ENCODE results near the gene CYP39A1.

CYP39A1 gene

DNA sequence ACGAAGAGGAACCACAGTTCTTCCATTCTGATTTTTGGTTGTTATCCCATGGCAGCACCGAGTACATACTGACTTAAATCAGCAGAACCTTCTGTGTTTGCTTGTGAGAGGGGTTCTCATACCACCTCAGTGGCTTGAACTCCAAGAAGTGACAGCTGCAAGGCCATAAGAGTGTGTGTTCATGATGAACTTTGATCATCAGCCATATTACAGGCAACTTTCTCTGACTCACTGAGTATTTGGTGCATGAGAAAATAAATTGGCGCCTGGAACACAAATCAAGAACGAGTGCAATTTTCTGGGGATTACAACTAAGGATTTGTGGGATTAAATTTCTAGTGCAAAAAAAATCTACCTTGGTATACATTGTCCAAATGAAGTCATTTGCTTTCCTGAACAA, 68.9 kb downstream of the CYP39A1 start:
- no peak for TF ChIP-seq FOXP2 (optimal IDR thresholded peaks at IDR 0.05; ENCODE audit: borderline replicate concordance, extremely low read depth, extremely low read length, insufficient read depth)
- TF ChIP-seq TAF1 (IDR thresholded peaks at IDR 0.05; ENCODE audit: borderline replicate concordance, insufficient read depth, low read length) = no peak
- no peak for TF ChIP-seq POLR2AphosphoS5 (IDR thresholded peaks at IDR 0.05; ENCODE audit: low read depth, low read length)
- no peak for TF ChIP-seq SIN3A (IDR thresholded peaks at IDR 0.05; ENCODE audit: borderline replicate concordance, insufficient read depth, low read length)
- TF ChIP-seq, protein P1, sequence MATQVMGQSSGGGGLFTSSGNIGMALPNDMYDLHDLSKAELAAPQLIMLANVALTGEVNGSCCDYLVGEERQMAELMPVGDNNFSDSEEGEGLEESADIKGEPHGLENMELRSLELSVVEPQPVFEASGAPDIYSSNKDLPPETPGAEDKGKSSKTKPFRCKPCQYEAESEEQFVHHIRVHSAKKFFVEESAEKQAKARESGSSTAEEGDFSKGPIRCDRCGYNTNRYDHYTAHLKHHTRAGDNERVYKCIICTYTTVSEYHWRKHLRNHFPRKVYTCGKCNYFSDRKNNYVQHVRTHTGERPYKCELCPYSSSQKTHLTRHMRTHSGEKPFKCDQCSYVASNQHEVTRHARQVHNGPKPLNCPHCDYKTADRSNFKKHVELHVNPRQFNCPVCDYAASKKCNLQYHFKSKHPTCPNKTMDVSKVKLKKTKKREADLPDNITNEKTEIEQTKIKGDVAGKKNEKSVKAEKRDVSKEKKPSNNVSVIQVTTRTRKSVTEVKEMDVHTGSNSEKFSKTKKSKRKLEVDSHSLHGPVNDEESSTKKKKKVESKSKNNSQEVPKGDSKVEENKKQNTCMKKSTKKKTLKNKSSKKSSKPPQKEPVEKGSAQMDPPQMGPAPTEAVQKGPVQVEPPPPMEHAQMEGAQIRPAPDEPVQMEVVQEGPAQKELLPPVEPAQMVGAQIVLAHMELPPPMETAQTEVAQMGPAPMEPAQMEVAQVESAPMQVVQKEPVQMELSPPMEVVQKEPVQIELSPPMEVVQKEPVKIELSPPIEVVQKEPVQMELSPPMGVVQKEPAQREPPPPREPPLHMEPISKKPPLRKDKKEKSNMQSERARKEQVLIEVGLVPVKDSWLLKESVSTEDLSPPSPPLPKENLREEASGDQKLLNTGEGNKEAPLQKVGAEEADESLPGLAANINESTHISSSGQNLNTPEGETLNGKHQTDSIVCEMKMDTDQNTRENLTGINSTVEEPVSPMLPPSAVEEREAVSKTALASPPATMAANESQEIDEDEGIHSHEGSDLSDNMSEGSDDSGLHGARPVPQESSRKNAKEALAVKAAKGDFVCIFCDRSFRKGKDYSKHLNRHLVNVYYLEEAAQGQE (IDR thresholded peaks at IDR 0.05; ENCODE audit: insufficient read depth in 1 of 2, low read depth in 2 of 2, low read length in 2 of 2) = no peak

DNA sequence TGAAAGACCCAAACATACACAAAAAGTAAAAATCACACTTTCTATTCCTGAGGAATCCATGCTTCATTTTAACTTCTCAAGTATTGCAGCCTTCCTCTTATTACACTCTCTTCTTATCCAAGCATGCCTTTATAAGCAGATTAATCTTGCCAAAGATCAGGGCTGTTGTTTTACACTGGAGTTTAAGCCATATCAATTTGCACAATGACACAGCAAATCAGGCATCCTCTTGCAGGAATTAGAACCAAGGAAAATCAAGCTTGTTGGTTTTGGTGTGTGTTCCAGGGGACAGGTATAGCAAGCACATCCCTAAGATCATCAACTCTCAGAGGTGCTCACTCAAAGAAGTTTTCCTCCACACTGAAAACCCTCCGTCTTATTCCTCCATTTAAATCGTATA, 69.5 kb downstream of the CYP39A1 start:
- TF ChIP-seq SIN3A (IDR thresholded peaks at IDR 0.05; ENCODE audit: borderline replicate concordance, insufficient read depth, low read length) (no peak), FOXP2 (optimal IDR thresholded peaks at IDR 0.05; ENCODE audit: borderline replicate concordance, extremely low read depth, extremely low read length, insufficient read depth) (no peak), POLR2AphosphoS5 (IDR thresholded peaks at IDR 0.05; ENCODE audit: low read depth, low read length) (no peak), TAF1 (IDR thresholded peaks at IDR 0.05; ENCODE audit: borderline replicate concordance, insufficient read depth, low read length) (no peak)
- TF ChIP-seq, protein P1 (IDR thresholded peaks at IDR 0.05; ENCODE audit: insufficient read depth in 1 of 2, low read depth in 2 of 2, low read length in 2 of 2) = no peak

DNA sequence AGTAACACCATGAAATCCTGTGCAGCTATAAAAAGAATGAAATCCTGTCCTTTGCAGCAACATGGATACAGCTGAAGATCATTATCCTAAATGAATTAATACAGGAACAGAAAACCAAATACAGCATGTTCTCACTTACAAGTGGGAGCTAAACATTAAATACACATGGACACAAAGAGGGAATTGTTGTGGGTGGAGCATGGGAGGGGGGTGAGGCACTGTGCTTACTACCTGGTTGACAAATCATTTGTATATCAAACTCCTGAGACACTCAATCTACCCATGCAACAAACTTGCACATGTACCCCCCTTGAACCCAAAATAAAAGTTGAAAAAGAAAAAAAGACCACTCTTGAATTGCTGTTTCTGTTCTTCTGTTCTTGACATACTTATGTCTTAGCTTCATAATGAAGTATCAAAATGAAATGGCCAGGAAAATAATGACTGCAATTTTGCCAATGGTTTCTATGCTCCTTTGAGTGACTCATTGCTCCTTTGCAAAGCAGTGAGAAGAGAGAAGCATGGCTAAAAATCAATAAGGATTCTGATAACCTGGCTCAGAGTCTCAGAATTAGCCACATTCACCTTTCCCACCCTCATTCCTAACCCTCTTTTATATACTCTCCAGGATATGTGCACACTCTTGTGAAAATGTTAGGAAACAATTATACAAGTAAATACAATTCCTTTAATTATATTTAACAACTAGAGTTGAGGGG, 71.0 kb downstream of the CYP39A1 start:
- TF ChIP-seq, protein P1 (IDR thresholded peaks at IDR 0.05; ENCODE audit: insufficient read depth in 1 of 2, low read depth in 2 of 2, low read length in 2 of 2) = no peak
- TF ChIP-seq SIN3A (IDR thresholded peaks at IDR 0.05; ENCODE audit: borderline replicate concordance, insufficient read depth, low read length) = no peak
- no peak for TF ChIP-seq POLR2AphosphoS5 (IDR thresholded peaks at IDR 0.05; ENCODE audit: low read depth, low read length)
- no peak for TF ChIP-seq FOXP2 (optimal IDR thresholded peaks at IDR 0.05; ENCODE audit: borderline replicate concordance, extremely low read depth, extremely low read length, insufficient read depth)
- TF ChIP-seq TAF1 (IDR thresholded peaks at IDR 0.05; ENCODE audit: borderline replicate concordance, insufficient read depth, low read length) = no peak

DNA sequence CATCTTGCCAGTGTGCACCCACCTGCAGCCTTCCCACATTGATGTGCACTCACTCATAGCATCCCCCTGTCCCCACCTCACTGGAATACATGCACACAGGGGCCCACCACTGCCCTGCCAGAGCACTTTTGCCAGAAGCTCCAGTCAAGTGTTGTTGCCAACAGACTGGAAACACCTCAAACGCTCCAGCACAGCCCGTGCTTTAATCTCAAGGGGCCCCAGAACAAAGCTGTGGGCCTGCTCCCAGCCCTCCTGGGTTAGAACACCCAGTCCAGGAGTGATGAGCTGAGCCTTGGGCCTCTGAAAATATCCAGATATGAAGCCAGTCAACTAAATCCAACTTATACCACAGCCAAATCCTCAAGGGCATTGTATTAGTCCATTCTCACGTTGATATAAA, 77.1 kb downstream of the CYP39A1 start:
- no peak for TF ChIP-seq TAF1 (IDR thresholded peaks at IDR 0.05; ENCODE audit: borderline replicate concordance, insufficient read depth, low read length)
- no peak for TF ChIP-seq FOXP2 (optimal IDR thresholded peaks at IDR 0.05; ENCODE audit: borderline replicate concordance, extremely low read depth, extremely low read length, insufficient read depth)
- TF ChIP-seq SIN3A (IDR thresholded peaks at IDR 0.05; ENCODE audit: borderline replicate concordance, insufficient read depth, low read length) = no peak
- TF ChIP-seq, protein P1 (IDR thresholded peaks at IDR 0.05; ENCODE audit: insufficient read depth in 1 of 2, low read depth in 2 of 2, low read length in 2 of 2) = no peak
- TF ChIP-seq POLR2AphosphoS5 (IDR thresholded peaks at IDR 0.05; ENCODE audit: low read depth, low read length) = no peak
